HEK293 (cell line): ENCODE measurements around the gene CENPP.

Experiments used
- HOXD13 ChIP-seq: sonication (generic); formaldehyde crosslinking; IDR thresholded peaks from 2 replicates; pipeline ENCODE4 v1.8.0; 2022; ENCODE audit warnings: missing genetic modification reagents, borderline replicate concordance
- SETDB1 ChIP-seq: IDR thresholded peaks from one replicate; pipeline ENCODE4 v1.6.1; 2017; ENCODE audit warnings: mild to moderate bottlenecking, low read length, moderate library complexity, mixed read lengths; ENCODE audit not compliant: insufficient read length
- YY1 ChIP-seq: fragments of 450-650 bp; formaldehyde crosslinking; IDR thresholded peaks from 2 replicates; pipeline ENCODE4 v1.5.1; 2018; ENCODE audit warnings: missing biosample characterization, missing genetic modification characterization
- ZNF121 ChIP-seq: fragments of 450-650 bp; formaldehyde crosslinking; IDR thresholded peaks from 2 replicates; pipeline ENCODE4 v1.5.1; 2016; ENCODE audit warnings: missing biosample characterization, missing genetic modification characterization
- ZNF585B ChIP-seq: fragments of 450-650 bp; formaldehyde crosslinking; IDR thresholded peaks from 2 replicates; pipeline ENCODE4 v1.5.1; 2016; ENCODE audit warnings: missing biosample characterization, missing genetic modification characterization
- ZNF624 ChIP-seq: fragments of 450-650 bp; formaldehyde crosslinking; IDR thresholded peaks from 2 replicates; pipeline ENCODE4 v1.5.1; 2017; ENCODE audit warnings: missing biosample characterization, missing genetic modification characterization
- TF ChIP-seq, protein P1 (sequence below): fragments of 450-650 bp; formaldehyde crosslinking; IDR thresholded peaks from 2 replicates; pipeline ENCODE4 v1.5.1; 2016; ENCODE audit warnings: missing biosample characterization, missing genetic modification characterization
- TF ChIP-seq, protein P2 (sequence below): fragments of 450-650 bp; formaldehyde crosslinking; IDR thresholded peaks from 2 replicates; pipeline ENCODE4 v1.5.1; 2016; ENCODE audit warnings: missing biosample characterization, missing genetic modification characterization
- TF ChIP-seq, protein P3 (sequence below): fragments of 450-650 bp; formaldehyde crosslinking; IDR thresholded peaks from 2 replicates; pipeline ENCODE4 v1.5.1; 2016; ENCODE audit warnings: missing biosample characterization, missing genetic modification characterization

GRCh38 chr9:92494856-92495255 is 169.1 kb downstream of the CENPP start:
- TF ChIP-seq, protein P1, sequence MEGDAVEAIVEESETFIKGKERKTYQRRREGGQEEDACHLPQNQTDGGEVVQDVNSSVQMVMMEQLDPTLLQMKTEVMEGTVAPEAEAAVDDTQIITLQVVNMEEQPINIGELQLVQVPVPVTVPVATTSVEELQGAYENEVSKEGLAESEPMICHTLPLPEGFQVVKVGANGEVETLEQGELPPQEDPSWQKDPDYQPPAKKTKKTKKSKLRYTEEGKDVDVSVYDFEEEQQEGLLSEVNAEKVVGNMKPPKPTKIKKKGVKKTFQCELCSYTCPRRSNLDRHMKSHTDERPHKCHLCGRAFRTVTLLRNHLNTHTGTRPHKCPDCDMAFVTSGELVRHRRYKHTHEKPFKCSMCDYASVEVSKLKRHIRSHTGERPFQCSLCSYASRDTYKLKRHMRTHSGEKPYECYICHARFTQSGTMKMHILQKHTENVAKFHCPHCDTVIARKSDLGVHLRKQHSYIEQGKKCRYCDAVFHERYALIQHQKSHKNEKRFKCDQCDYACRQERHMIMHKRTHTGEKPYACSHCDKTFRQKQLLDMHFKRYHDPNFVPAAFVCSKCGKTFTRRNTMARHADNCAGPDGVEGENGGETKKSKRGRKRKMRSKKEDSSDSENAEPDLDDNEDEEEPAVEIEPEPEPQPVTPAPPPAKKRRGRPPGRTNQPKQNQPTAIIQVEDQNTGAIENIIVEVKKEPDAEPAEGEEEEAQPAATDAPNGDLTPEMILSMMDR = no peak
- TF ChIP-seq, protein P2, sequence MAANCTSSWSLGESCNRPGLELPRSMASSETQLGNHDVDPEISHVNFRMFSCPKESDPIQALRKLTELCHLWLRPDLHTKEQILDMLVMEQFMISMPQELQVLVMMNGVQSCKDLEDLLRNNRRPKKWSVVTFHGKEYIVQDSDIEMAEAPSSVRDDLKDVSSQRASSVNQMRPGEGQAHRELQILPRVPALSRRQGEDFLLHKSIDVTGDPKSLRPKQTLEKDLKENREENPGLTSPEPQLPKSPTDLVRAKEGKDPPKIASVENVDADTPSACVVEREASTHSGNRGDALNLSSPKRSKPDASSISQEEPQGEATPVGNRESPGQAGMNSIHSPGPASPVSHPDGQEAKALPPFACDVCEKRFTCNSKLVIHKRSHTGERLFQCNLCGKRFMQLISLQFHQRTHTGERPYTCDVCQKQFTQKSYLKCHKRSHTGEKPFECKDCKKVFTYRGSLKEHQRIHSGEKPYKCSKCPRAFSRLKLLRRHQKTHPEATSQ = no peak
- no peak for TF ChIP-seq ZNF585B (tag by site-specific recombination)
- TF ChIP-seq, protein P3, sequence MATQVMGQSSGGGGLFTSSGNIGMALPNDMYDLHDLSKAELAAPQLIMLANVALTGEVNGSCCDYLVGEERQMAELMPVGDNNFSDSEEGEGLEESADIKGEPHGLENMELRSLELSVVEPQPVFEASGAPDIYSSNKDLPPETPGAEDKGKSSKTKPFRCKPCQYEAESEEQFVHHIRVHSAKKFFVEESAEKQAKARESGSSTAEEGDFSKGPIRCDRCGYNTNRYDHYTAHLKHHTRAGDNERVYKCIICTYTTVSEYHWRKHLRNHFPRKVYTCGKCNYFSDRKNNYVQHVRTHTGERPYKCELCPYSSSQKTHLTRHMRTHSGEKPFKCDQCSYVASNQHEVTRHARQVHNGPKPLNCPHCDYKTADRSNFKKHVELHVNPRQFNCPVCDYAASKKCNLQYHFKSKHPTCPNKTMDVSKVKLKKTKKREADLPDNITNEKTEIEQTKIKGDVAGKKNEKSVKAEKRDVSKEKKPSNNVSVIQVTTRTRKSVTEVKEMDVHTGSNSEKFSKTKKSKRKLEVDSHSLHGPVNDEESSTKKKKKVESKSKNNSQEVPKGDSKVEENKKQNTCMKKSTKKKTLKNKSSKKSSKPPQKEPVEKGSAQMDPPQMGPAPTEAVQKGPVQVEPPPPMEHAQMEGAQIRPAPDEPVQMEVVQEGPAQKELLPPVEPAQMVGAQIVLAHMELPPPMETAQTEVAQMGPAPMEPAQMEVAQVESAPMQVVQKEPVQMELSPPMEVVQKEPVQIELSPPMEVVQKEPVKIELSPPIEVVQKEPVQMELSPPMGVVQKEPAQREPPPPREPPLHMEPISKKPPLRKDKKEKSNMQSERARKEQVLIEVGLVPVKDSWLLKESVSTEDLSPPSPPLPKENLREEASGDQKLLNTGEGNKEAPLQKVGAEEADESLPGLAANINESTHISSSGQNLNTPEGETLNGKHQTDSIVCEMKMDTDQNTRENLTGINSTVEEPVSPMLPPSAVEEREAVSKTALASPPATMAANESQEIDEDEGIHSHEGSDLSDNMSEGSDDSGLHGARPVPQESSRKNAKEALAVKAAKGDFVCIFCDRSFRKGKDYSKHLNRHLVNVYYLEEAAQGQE = no peak
- no peak for TF ChIP-seq SETDB1
- no peak for TF ChIP-seq YY1 (tag by site-specific recombination)
- TF ChIP-seq ZNF624 (tag by site-specific recombination) = no peak
- no peak for TF ChIP-seq ZNF121 (tag by site-specific recombination)
- TF ChIP-seq HOXD13 (CRISPR knock-in tag) = no peak
